Superior temporal gyrus (tissue), 1 donor: ENCODE data around the gene RIT1.
A peak's percentile ranks its signal among the peaks of the same experiment; 100 is the strongest.

Experiments used
- DNase-seq: peaks from one replicate; pipeline ENCODE4 v3.0.0-alpha.2; 2016; ENCODE audit errors: extremely low spot score

Gene RIT1

GRCh38 chr1:155911156-155912055 lies at the start of gene RIT1:
Gene RIT1, minus strand, starts transcription at chr1:155911349. Its CDS starts 588 bp downstream, at chr1:155910761.
- DNase-seq, result peak; percentile 77

GRCh38 chr1:155960081-155960745 lies 49.1 kb upstream of the RIT1 start:
- peak; percentile 75 for DNase-seq

- DNase-seq, result no peak
Observed at GRCh38 chr1:155957411-155957915, 46.3 kb upstream of the RIT1 start.

GRCh38 chr1:155954645-155955044 lies 43.5 kb upstream of the RIT1 start:
- DNase-seq, result no peak

- DNase-seq, result no peak
Observed at GRCh38 chr1:155952505-155952890, 41.3 kb upstream of the RIT1 start.

- DNase-seq, result no peak
Observed at GRCh38 chr1:155951753-155952504, 40.8 kb upstream of the RIT1 start.

GRCh38 chr1:155950829-155951228 lies 39.7 kb upstream of the RIT1 start:
- DNase-seq, result no peak

GRCh38 chr1:155947741-155948140 lies 36.6 kb upstream of the RIT1 start:
- no peak for DNase-seq

GRCh38 chr1:155947292-155947691 lies 36.1 kb upstream of the RIT1 start:
- DNase-seq, result no peak

- DNase-seq, result no peak
Observed at GRCh38 chr1:155946633-155947219, 35.6 kb upstream of the RIT1 start.

- no peak for DNase-seq
Observed at GRCh38 chr1:155944444-155944799, 33.3 kb upstream of the RIT1 start.

GRCh38 chr1:155942578-155943141 lies 31.5 kb upstream of the RIT1 start:
- DNase-seq, result no peak

- no peak for DNase-seq
Observed at GRCh38 chr1:155941845-155942531, 30.8 kb upstream of the RIT1 start.

GRCh38 chr1:155940993-155941844 lies 30.1 kb upstream of the RIT1 start, which contains the start of gene RXFP4:
Gene RXFP4, plus strand, starts transcription at chr1:155941638. Its CDS starts 72 bp downstream, at chr1:155941710.
- DNase-seq, result no peak

- DNase-seq, result no peak
Observed at GRCh38 chr1:155940482-155940992, 29.4 kb upstream of the RIT1 start.

GRCh38 chr1:155938220-155938627 lies 27.1 kb upstream of the RIT1 start:
- DNase-seq, result peak; percentile 86

- DNase-seq, result no peak
Observed at GRCh38 chr1:155934936-155935590, 23.9 kb upstream of the RIT1 start.

GRCh38 chr1:155934097-155934935 lies 23.2 kb upstream of the RIT1 start, which contains the start of gene KHDC4:
Gene KHDC4, minus strand, starts transcription at chr1:155934413. Its CDS starts 40 bp downstream, at chr1:155934373.
- DNase-seq, result peak; percentile 100
